HepG2 (cell line): ENCODE measurements around the gene HECA. TPM values are rescaled to one million over a fixed set of nuclear protein-coding genes. Genes with fewer than 3 reads are reported as not detected.

ENCODE experiments used
- ATAC-seq: fragments of 200-7000 bp; cut with Tn5 transposase; 3 replicates; pipeline ENCODE4 v1.9.1; 2020; ENCODE audit warnings: mild to moderate bottlenecking, moderate library complexity
- BruUV-seq: library from RNA; stranded (reverse); fragments of 400-500 nt; replicated peaks from 2 replicates; lab custom pipeline; 2021; lab: Mats Ljungman, UMichigan
- CTCF ChIA-PET: fragments of 300-600 bp; formaldehyde crosslinking; extraction: SDS; loops from one replicate; lab custom pipeline; 2021; ENCODE audit warnings: low total read pairs, inconsistent platforms, low intra/inter-chr PET ratio; lab: Yijun Ruan, JAX
- POLR2A ChIA-PET: fragments of 350-600 bp; sonication (Branson Sonifier 250); formaldehyde crosslinking; loops from one replicate; lab custom pipeline; 2020; ENCODE audit warnings: antibody characterized with exemption, inconsistent platforms; lab: Yijun Ruan, JAX
- DNase-seq: peaks from one replicate; pipeline ENCODE4 v3.0.0-alpha.2; 2015; ENCODE audit warnings: low spot score
- FAIRE-seq: peaks from 3 replicates; lab custom pipeline; 2011; peaks lifted over from hg19 to GRCh38; lab: Jason Lieb, UNC
- H2AFZ ChIP-seq: one replicate; pipeline ENCODE4 v1.6.1; 2011; ENCODE audit warnings: low read length, inconsistent platforms
- H3K27ac ChIP-seq: fragments of 300-600 bp; 3 replicates; pipeline ENCODE4 v1.8.0; 2011; ENCODE audit warnings: mixed run types, mild to moderate bottlenecking, mixed read lengths, low read length, inconsistent platforms; ENCODE audit not compliant: insufficient read depth; ENCODE audit errors: extremely low read length
- H3K27me3 ChIP-seq, 2 experiments: fragments of 200-600 bp in 1 of 2; 2 replicates in 1 of 2; 3 replicates in 1 of 2; pipeline versions ENCODE4 v1.6.0 to v1.8.0; 2011; ENCODE audit warnings: low read length in 2 of 2, mild to moderate bottlenecking in 2 of 2, moderate library complexity in 2 of 2, inconsistent platforms in 1 of 2; ENCODE audit not compliant: insufficient read depth in 2 of 2, control insufficient read depth in 1 of 2
- H3K36me3 ChIP-seq, 2 experiments: fragments of 200-600 bp in 1 of 2; replicated peaks in 1 of 2; 2 replicates in 1 of 2; 3 replicates in 1 of 2; pipeline versions ENCODE4 v1.5.1 to v1.8.0; 2011; ENCODE audit warnings: low read length in 2 of 2, inconsistent platforms in 1 of 2; ENCODE audit not compliant: insufficient read depth in 2 of 2, control insufficient read depth in 1 of 2
- H3K4me1 ChIP-seq: 2 replicates; pipeline ENCODE4 v1.5.1; 2012; ENCODE audit warnings: low read length, inconsistent platforms; ENCODE audit not compliant: insufficient read depth
- H3K4me2 ChIP-seq: 2 replicates; pipeline ENCODE4 v1.6.0; 2011; ENCODE audit warnings: low read depth, low read length, inconsistent platforms
- H3K4me3 ChIP-seq, 3 experiments: fragments of 200-600 bp in 1 of 3; sonication (generic), shearing (Covaris generic) in 1 of 3; replicated peaks in 1 of 3; 2 replicates each; pipeline ENCODE4 v1.5.1; 2011 to 2016; ENCODE audit warnings: low read length in 3 of 3, inconsistent platforms in 2 of 3, low read depth in 2 of 3, mild to moderate bottlenecking in 2 of 3, control low read depth in 1 of 3, mixed read lengths in 1 of 3; ENCODE audit not compliant: insufficient read depth in 1 of 3
- H3K79me2 ChIP-seq: one replicate; pipeline ENCODE4 v1.6.1; 2011; ENCODE audit warnings: low read length, inconsistent platforms; ENCODE audit not compliant: insufficient read depth
- H3K9ac ChIP-seq: 2 replicates; pipeline ENCODE4 v1.6.0; 2011; ENCODE audit warnings: mild to moderate bottlenecking, low read depth, low read length, inconsistent platforms; ENCODE audit not compliant: insufficient read depth
- H3K9me3 ChIP-seq: 2 replicates; pipeline ENCODE4 v1.5.1; 2012; ENCODE audit warnings: mild to moderate bottlenecking, low read length
- H4K20me1 ChIP-seq: 2 replicates; pipeline ENCODE4 v1.6.0; 2011; ENCODE audit warnings: inconsistent platforms, mild to moderate bottlenecking, low read length, moderate library complexity; ENCODE audit not compliant: insufficient read depth
- AHDC1 ChIP-seq: sonication (generic); formaldehyde crosslinking; IDR thresholded peaks from 2 replicates; pipeline ENCODE4 v1.5.1; 2020; ENCODE audit warnings: mild to moderate bottlenecking, missing genetic modification reagents, borderline replicate concordance
- CEBPB ChIP-seq: IDR thresholded peaks from 2 replicates; pipeline ENCODE4 v1.6.1; 2011; ENCODE audit warnings: low read depth, low read length, improper control_type of control experiment, borderline replicate concordance
- DMAP1 ChIP-seq: IDR thresholded peaks from 2 replicates; pipeline ENCODE4 v1.6.1; 2016
- FOXK2 ChIP-seq: fragments of 450-650 bp; IDR thresholded peaks from 2 replicates; pipeline ENCODE4 v1.6.1; 2016
- KLF16 ChIP-seq, 2 experiments: sonication (generic) in 1 of 2; formaldehyde crosslinking in 1 of 2; IDR thresholded peaks; 2 replicates each; pipeline versions ENCODE4 v1.6.1 to v1.8.0; 2016 to 2023; ENCODE audit warnings: missing genetic modification reagents in 2 of 2, missing compliant biosample characterization in 1 of 2
- MLLT10 ChIP-seq: sonication (generic); formaldehyde crosslinking; IDR thresholded peaks from 2 replicates; pipeline ENCODE4 v1.4.0; 2020; ENCODE audit warnings: missing genetic modification reagents
- MXI1 ChIP-seq: IDR thresholded peaks from 3 replicates; pipeline ENCODE4 v1.6.1; 2012; ENCODE audit warnings: low read depth, low read length, inconsistent platforms, borderline replicate concordance
- MZF1 ChIP-seq: sonication (generic); formaldehyde crosslinking; IDR thresholded peaks from 2 replicates; pipeline ENCODE4 v1.8.1; 2023; ENCODE audit warnings: mild to moderate bottlenecking, missing genetic modification reagents, borderline replicate concordance
- PRMT3 ChIP-seq: sonication (generic); formaldehyde crosslinking; IDR thresholded peaks from 2 replicates; pipeline ENCODE4 v1.8.1; 2022; ENCODE audit warnings: low read depth, mild to moderate bottlenecking, moderate library complexity, missing genetic modification reagents, borderline replicate concordance
- REL ChIP-seq: sonication (generic); formaldehyde crosslinking; conservative IDR thresholded peaks from 2 replicates; pipeline ENCODE4 v1.8.0; 2022; ENCODE audit warnings: mild to moderate bottlenecking, missing genetic modification reagents, moderate library complexity
- RFXANK ChIP-seq: IDR thresholded peaks from 2 replicates; pipeline ENCODE4 v1.6.1; 2016
- SOX13 ChIP-seq, 3 experiments: fragments of 450-650 bp in 1 of 3; sonication (generic) in 1 of 3; formaldehyde crosslinking in 1 of 3; IDR thresholded peaks in 2 of 3; conservative IDR thresholded peaks in 1 of 3; 2 replicates each; pipeline versions ENCODE4 v1.5.0 to v1.6.1; 2016 to 2020; ENCODE audit warnings: antibody characterized with exemption in 1 of 3, mild to moderate bottlenecking in 1 of 3, missing compliant biosample characterization in 1 of 3, missing genetic modification reagents in 1 of 3, moderate library complexity in 1 of 3
- ZBTB14 ChIP-seq: sonication (generic); formaldehyde crosslinking; IDR thresholded peaks from 2 replicates; pipeline ENCODE4 v1.4.0; 2020; ENCODE audit warnings: missing genetic modification reagents
- ZNF143 ChIP-seq: sonication (generic); formaldehyde crosslinking; IDR thresholded peaks from 2 replicates; pipeline ENCODE4 v1.4.0; 2020; ENCODE audit warnings: missing genetic modification reagents
- ZNF326 ChIP-seq: sonication (generic); formaldehyde crosslinking; IDR thresholded peaks from 2 replicates; pipeline ENCODE4 v1.4.0; 2020; ENCODE audit warnings: missing genetic modification reagents, borderline replicate concordance
- ZNF432 ChIP-seq: sonication (generic); formaldehyde crosslinking; IDR thresholded peaks from 2 replicates; pipeline ENCODE4 v1.5.0; 2020; ENCODE audit warnings: missing genetic modification reagents, mild to moderate bottlenecking, borderline replicate concordance
- ZNF556 ChIP-seq: sonication (generic); formaldehyde crosslinking; IDR thresholded peaks from 2 replicates; pipeline ENCODE4 v1.4.0; 2020; ENCODE audit warnings: mild to moderate bottlenecking, missing genetic modification reagents, borderline replicate concordance
- ZNF878 ChIP-seq: sonication (generic); formaldehyde crosslinking; IDR thresholded peaks from 2 replicates; pipeline ENCODE4 v1.8.1; 2023; ENCODE audit warnings: mild to moderate bottlenecking, missing genetic modification reagents, moderate library complexity
- WGBS: methylation state at CpG from one replicate; pipeline ENCODE4 v1.1.6; 2017; ENCODE audit warnings: low lambda C conversion rate; 5-methylcytosine and 5-hydroxymethylcytosine counted together
- in situ Hi-C: cut with HindIII; loops from 2 replicates; pipeline ENCODE4 v1.10.0; 2017; ENCODE audit warnings: low pct_unique_long_range_greater_than_20kb; ENCODE audit not compliant: extremely low pct_ligation_motif_present
- intact Hi-C: fragments of 100-400 bp; cut with micrococcal nuclease; formaldehyde crosslinking; loops from one replicate; pipeline ENCODE4 v1.10.0; 2022; ENCODE audit not compliant: unreplicated experiment
- polyA plus RNA-seq, 8 experiments: library from polyadenylated mRNA; depleted of rRNA in 3 of 8; stranded (reverse) in 7 of 8; unstranded in 1 of 8; fragments of >200 nt; fragmentation: Illumina TruSeq in 4 of 8; extraction: Trizol in 4 of 8; gene quantifications; 2 replicates each; pipeline versions ENCODE4 v1.2.1 to v1.2.3, GENCODE V29; 2011 to 2016; ENCODE audit warnings: low read depth in 4 of 8, missing spikeins in 1 of 8, mixed read lengths in 1 of 8; ENCODE audit not compliant: insufficient read depth in 1 of 8
- total RNA-seq, 5 experiments: library from RNA; depleted of rRNA; stranded (reverse); fragments of >200 nt; fragmentation: Illumina TruSeq; extraction: Trizol; gene quantifications; 2 replicates each; pipeline ENCODE4 v1.2.3, GENCODE V29; 2016; ENCODE audit warnings: low read depth in 1 of 5

HECA gene
- total and polyA plus RNA-seq, 2 of the 13 experiments (the other 11 are each of a cell fraction or from before 2014, with no cell fraction given): 0.18 to 0.49 TPM

- TF ChIP-seq MXI1 (no peak), ZNF143 (CRISPR knock-in tag) (no peak)
Measured at GRCh38 chr6:139166956-139167313, 32.1 kb downstream of the HECA start (continued).

- 53% methylated on average over 4 of the region's 4 CpGs for WGBS
- FAIRE-seq: no peak
- intact Hi-C loops: no loop called here
- TF ChIP-seq ZNF326 (CRISPR knock-in tag): no peak
- no peak for TF ChIP-seq ZBTB14 (CRISPR knock-in tag)
- no peak for TF ChIP-seq FOXK2
- TF ChIP-seq MLLT10 (CRISPR knock-in tag): no peak
- no peak for TF ChIP-seq KLF16 (CRISPR knock-in tag; IDR thresholded peaks at IDR 0.05)
- no peak for TF ChIP-seq RFXANK (CRISPR knock-in tag)
- TF ChIP-seq ZNF432 (CRISPR knock-in tag): no peak
- no peak for TF ChIP-seq MZF1 (CRISPR knock-in tag)
- TF ChIP-seq PRMT3: no peak
- TF ChIP-seq ZNF878: no peak
- no peak for TF ChIP-seq REL
- no peak for TF ChIP-seq AHDC1
- TF ChIP-seq ZNF556 (CRISPR knock-in tag): no peak
- no peak for TF ChIP-seq SOX13 (IDR thresholded peaks at IDR 0.05)
- TF ChIP-seq SOX13 (CRISPR knock-in tag; conservative IDR thresholded peaks at IDR 0.05 in 1 of 2, IDR thresholded peaks at IDR 0.05 in 1 of 2): no peak
- TF ChIP-seq CEBPB: no peak
- no peak for TF ChIP-seq DMAP1 (CRISPR knock-in tag)
Measured at GRCh38 chr6:139172151-139172550, 37.3 kb downstream of the HECA start.

More at GRCh38 chr6:139172151-139172550, 37.3 kb downstream of the HECA start:
- no peaks in the 10 kb centered on the region for H3K4me1 ChIP-seq
- H3K4me2 ChIP-seq: no peak overlapping the region
- H3K36me3 ChIP-seq: no peaks in the 10 kb centered on the region
- no TSS peak for BruUV-seq
- H2AFZ ChIP-seq: no peak overlapping the region
- no peaks in the 10 kb centered on the region for H3K79me2 ChIP-seq
- in situ Hi-C loops: no loop called here
- no peaks in the 10 kb centered on the region for H3K9me3 ChIP-seq
- H3K9ac ChIP-seq: no peak overlapping the region
- H3K27me3 ChIP-seq: no peaks in the 10 kb centered on the region; a peak in 1 of 5 replicates
- no peaks in the 10 kb centered on the region for H4K20me1 ChIP-seq
- no peak overlapping the region for H3K27ac ChIP-seq
- no peak overlapping the region for H3K4me3 ChIP-seq
- ChIA-PET POLR2A (no interaction called here), CTCF (no interaction called here)
- DNase-seq (no peak), ATAC-seq (no peak)
